ENCODE data around the gene TFR2.

GRCh38 chr7:100604028-100604975, 37.0 kb downstream of the TFR2 start:
- TF ChIP-seq CTCF (conservative IDR thresholded peaks at IDR 0.05; ENCODE audit: low read depth in 2 of 2) (peak; percentile 44 to 52), EZH2 (IDR thresholded peaks at IDR 0.05; ENCODE audit: low read depth, unreplicated experiment) (no peak), REST (IDR thresholded peaks at IDR 0.05; ENCODE audit: unreplicated experiment) (no peak), ETS1 (IDR thresholded peaks at IDR 0.05) (0 out of 2 replicates have a peak, but pooled peaks have one; percentile 43), EZH2phosphoT487 (IDR thresholded peaks at IDR 0.05; ENCODE audit: unreplicated experiment) (no peak), POLR2AphosphoS5 (IDR thresholded peaks at IDR 0.05; ENCODE audit: low read depth) (peak; percentile 96), JUNB (IDR thresholded peaks at IDR 0.05; ENCODE audit: unreplicated experiment) (no peak), CREB1 (CRISPR knock-in tag; IDR thresholded peaks at IDR 0.05; ENCODE audit: low read depth) (no peak), STAT1 (IDR thresholded peaks at IDR 0.05; ENCODE audit: unreplicated experiment) (no peak)

Measured in GM23338 (cell line).